HG03558 (cell line): ENCODE measurements around the gene FBRS.
"Not testable (repeated sequence)": the region's sequence is repeated elsewhere in the genome, so short reads cannot be mapped to it uniquely, and the experiment has no call there.

Experiments used
- ATAC-seq: cut with Tn5 transposase; IDR thresholded peaks from one replicate; pipeline ENCODE4 v1.9.1; 2021; ENCODE audit warnings: moderate number of reproducible peaks; ENCODE audit not compliant: unreplicated experiment; ENCODE audit errors: extremely low read depth

FBRS gene

DNA sequence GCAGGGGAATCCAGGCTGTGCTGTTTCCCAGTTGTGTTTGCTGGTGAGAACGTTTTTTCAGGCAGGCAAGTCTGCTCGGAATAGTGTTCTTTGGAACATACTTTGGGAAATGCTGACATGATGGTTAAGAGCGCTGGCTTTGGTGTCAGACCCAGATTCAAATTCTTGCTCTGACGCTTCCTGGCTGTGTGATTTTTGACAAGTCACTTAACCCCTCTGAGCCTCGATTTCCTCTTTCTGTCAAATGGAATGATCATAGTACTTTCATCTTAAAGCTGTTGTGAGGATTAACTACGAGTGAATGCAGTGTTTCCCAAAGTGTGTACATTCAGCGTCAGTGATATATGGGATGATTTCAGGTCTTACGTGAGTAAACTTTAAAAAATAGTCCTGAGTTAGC lies 4.8 kb downstream of the FBRS start:
- no peak for ATAC-seq

DNA sequence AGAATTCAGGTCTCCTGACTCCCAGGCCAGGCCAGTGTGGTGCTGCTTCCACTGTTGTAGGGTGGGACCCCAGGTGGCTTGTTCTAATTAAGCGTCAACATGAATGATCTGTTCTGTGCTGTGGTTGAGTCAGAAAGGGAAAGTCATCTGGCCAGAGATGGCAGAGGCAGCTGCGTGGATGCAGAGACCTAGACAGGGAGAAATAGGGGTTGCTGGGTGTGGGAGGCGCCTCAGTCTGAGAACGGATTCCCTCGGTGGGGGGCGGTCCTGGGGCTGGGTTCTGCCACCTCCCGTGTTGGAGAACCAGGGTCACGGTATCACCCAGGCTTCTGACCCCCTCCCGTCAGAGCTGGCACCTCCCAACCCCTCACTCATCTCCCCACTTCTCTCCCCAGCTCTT lies 5.6 kb downstream of the FBRS start:
- no peak for ATAC-seq

DNA sequence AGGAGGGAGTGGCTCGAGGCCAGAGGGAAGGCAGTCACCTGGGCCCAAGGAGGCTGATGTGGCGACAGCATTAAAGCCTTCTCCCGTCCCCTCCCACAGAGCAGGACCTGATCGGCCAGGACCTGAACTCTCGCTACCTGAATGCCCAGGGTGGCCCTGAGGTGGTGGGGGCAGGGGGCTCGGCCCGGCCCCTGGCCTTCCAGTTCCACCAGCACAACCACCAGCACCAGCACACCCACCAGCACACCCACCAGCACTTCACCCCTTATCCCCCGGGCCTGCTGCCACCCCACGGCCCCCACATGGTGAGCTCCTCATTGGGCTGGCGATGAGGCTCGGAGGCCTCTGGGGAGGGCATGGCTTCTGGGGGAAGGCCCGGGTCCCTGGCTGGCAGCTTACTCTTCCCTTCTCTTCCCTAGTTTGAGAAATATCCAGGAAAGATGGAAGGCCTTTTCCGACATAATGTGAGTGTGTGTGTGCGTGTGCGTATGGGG lies 6.4 kb downstream of the FBRS start:
- ATAC-seq: no peak

DNA sequence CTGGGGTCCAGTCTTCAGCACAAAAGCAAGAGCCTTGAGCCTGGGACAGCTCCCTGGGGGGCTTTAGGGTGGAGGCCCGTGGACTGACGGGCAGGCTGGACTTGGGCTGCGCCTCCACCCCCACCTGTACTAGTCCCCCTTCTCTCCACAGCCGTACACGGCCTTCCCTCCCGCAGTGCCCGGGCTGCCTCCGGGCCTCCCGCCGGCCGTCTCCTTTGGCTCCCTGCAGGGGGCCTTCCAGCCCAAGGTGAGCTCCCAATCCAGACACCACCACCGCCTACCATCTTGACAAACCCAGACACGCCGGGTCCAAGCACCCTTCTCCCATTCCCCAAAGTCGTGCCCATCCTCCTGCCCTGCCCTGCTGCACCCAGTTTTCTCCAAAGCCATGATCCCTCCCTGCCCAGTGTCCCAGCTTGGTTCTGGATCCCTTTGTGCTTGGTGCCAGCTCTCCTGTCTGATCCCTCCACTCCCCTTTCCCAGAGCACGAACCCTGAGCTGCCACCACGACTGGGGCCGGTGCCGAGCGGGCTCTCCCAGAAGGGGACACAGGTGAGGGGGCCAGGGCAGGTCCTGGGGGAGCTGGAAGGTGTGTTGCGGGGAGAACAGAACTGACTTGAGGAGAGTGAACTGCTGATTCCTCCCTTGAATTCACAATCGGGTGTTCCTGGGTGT lies 7.1 kb downstream of the FBRS start:
- no peak for ATAC-seq

DNA sequence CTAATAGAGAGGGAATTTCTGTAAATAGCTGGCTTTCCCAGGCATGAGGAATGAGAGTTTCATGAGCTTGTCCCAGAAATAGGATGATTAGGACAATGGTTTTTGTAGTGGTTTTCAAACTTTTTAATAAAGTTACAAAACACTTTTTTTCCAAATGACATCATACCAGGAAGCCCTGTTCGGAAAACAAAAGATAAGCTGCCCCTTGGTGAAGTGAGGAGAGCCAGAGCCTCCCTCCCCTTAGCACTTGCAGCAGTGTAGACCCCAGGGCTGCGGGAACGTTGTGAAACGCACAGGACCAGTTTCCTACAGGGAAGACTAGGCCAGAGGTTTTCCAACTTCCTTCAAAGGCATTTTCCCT lies 7.6 kb downstream of the FBRS start:
- ATAC-seq: no peak

DNA sequence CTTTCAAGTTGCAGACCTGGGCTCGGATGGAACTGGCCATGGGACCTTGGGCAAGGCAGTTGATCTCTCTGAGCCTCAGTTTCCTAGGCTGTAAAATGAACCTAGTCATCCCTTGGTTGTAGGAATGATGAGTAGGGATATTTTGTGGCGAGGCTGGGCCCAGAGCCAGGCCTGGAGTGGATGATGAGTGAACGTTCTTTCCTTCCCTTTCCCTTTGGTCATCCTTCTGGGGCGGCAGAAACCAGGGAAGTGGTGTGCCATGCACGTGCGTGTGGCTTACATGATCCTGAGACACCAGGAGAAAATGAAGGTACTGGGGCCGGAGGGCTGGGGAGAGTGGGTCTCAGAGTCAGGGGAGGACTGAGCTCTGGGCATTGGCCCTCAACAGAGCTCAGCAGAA lies 8.4 kb downstream of the FBRS start:
- ATAC-seq: no peak

DNA sequence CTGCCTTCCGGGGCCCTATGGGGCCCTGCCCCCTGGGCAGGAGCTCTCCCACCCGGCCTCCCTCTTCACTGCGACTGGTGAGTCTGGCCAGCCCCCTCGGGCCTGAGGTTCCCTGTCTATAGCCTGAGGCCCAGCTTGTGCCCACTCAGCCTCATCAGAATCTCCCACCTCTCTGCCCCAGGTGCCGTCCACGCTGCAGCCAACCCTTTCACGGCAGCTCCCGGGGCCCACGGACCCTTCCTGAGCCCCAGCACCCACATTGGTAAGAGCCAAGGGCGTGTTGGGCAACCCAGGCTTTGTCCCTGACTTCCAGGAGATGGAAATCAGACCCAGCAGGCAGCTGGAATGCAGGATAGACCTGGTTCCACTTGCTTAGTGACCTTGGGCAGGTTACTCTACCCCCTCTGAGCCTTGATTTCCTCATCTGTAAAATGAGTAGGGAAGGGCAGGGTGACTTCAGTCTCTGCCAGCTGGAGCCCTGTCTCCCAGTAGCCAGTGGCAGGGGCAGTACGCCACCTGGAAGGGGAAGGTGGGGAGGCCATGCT lies 9.2 kb downstream of the FBRS start:
- ATAC-seq: no peak

DNA sequence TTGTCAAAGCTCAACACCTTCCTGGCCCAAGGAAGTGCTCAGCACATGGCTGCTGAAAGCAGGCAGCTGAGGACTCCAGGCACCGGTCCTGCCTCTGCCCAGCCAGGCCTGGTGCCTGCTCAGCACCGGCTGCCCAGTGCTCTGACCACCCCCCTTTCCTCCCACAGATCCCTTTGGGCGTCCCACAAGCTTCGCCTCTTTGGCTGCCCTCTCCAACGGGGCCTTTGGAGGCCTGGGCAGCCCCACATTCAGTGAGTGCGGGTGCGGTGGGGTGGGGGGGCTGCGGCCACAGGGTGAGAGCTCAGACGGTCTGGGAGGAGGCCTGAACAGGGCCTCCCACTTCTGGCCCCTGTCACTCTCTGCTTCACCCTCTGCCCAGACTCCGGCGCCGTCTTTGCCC lies 10.2 kb downstream of the FBRS start:
- ATAC-seq: no peak

DNA sequence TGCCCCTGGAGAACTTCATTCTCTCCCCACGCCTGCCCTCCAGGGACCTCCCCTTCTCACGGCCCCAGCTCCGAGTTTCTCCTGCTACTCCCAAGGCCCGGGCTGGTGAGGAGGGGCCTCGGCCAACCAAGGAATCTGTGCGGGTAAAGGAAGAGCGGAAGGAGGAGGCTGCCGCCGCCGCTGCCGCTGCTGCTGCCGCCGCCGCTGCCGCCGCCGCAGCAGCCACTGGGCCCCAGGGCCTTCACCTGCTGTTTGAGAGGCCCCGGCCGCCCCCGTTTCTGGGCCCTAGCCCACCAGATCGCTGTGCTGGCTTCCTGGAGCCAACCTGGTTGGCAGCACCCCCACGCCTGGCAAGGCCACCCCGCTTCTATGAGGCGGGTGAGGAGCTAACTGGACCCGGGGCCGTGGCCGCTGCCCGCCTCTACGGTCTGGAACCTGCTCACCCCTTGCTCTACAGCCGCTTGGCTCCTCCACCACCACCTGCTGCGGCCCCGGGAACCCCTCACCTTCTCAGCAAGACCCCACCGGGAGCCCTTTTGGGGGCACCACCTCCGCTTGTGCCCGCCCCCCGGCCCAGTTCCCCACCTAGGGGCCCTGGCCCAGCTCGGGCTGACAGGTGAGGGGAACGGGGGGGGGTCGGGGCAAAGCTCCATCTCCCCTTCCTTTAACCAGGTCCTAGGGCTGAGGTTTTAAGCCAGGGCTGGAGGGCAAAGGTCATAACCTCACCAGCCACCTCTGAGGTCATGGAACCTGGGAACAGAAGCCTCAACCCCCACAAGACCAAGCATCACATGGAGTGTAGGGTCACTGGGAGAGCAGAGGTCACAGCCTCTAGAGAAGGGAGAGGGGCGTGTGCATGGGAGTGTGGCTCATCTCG lies 11.0 kb downstream of the FBRS start:
- no peak for ATAC-seq

DNA sequence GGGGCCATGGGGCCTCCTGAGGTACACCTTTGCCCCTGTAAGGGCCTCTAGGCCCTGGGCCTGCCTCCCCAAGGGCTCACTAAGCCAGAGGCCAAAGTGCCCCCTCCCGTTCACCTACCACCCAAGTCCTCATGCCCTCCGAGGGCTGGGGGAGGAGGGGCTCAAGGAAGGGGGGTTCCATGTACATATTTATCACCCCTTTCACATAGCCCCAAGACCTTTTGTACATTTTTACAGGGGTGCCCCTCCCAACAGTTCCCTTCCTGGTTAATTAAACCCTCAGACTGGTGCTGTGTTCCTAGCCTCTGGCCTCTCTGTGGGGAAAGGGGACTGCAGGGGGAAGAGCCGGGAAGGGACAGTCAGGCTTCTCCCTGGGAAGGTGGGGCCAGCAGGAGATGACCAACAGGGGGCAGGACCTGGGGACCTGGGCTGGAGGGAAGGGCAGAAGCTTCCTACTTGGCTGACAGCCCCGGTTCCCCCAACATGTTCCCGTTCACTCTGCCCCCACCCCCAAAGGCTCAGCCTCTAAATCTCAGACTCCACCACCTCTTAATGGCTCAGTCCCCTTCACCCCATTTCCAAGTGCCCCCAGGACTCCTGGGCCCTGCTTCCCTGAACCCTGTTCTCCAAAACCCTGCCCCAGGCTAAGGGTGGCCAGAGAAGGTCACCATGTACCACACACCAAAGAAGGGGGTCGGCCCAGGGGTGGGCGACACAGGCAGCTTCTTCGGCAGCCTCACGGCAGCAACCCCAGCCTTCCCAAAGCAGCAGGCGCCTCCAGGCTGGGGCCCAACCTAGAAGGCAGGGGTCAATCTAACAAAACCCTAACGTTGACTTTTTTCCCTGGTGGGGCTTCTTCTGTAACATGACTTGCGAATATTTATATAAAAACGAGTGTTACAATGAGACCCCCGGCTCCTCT lies 11.9 kb downstream of the FBRS start:
- ATAC-seq: no peak

DNA sequence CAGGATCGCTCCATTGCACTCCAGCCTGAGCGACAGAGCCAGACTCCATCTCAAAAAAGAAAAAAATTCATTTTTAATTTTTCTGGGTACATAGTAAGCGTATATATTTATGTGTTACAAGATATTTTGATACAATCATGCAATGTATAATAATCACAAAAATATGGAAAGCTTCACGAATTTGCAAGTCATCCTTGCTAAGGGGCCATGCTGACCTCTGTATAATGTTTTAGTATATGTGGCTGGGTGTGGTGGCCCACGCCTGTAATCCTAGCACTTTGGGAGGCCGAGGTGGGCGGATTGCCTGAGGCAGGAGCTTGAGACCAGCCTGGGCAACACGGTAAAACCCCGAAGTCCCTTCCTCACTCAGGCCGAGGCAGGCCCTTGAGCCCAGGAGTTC lies 16.9 kb downstream of the FBRS start:
- no peak for ATAC-seq

DNA sequence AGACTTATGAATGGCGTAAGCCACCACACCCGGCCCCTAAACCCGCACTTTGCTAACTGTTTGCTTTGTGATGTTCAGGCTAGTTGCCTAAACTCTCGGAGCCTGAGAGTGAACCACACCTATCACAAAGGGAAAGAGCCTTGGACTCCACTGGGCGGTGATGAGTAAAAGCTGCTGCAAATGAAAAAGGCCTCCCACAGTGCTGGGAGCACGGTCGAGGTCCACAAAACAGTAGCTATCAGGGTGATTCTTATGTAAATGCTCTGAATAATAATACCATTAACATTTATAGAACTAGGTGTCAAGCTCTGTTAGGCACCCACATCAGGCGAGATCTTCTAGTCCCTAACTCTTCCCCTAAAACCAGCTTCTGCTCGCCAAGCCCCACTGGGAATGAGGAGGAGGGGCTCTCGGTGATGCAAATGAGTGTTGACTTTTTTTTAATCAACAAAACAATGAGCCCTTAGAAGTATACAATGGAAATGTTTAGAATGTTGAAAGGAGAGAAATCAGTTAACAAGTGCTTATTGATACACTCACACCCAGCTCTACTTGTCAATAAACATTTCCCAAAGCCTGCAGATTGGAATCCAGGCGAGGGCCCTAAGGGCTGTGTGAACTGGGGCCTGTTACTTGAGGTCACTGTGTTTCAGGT lies 19.8 kb downstream of the FBRS start:
- ATAC-seq: no peak

DNA sequence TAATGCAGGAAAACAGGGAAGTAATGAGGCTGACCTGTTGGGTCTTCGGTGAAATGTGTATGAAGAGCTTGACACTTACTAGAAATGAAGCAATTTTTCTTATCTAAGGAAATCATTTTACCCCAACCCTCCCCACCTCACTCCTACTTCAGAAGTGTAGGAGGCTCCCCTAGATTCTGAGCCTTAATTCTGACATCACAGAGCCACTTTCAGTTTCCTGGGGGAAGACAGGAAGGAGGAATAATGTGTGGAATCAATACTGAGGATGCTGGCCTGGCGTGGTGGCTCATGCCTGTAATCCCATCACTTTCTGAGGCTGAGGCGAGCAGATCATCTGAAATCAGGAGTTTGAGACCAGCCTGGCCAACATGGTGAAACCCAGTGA lies 20.3 kb downstream of the FBRS start:
- no peak for ATAC-seq

DNA sequence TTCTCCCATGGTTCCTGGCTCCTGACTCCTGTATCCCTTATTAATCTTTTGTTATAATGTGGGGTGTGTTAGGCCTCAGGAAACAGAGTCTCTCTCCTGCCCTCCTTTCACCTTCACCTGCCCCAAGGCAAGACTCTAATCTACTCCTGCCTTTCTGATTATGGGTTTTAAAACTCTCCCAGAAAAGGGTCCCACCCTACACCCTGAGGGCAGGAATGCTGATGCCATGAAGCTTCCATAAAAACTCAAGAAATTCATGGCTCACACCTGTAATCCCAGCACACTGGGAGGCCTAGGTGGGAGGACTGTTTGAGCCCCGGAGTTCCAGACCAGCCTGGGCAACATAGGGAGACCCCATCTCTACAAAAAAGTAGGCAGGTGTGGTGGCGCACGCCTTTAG lies 22.1 kb downstream of the FBRS start:
- no peak for ATAC-seq

DNA sequence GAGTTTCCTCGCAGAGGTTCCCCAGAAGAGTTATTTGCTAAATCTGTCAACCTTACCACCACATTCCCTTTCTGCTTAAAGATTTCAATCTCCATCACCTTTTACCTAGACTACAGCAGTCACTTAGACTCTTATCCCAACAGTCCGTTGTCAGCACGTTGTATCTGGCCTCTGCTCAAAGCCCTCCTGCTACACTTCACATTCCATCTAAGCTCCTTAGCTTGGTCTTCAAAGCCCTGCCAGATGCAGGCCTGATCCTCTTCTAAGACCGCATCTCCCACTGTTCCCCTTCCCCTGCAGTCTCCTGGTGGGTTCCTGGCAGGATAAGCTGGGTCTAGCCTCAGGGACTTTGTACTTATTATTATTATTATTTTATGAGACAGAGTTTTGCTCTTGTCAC lies 30.5 kb downstream of the FBRS start:
- ATAC-seq: no peak

DNA sequence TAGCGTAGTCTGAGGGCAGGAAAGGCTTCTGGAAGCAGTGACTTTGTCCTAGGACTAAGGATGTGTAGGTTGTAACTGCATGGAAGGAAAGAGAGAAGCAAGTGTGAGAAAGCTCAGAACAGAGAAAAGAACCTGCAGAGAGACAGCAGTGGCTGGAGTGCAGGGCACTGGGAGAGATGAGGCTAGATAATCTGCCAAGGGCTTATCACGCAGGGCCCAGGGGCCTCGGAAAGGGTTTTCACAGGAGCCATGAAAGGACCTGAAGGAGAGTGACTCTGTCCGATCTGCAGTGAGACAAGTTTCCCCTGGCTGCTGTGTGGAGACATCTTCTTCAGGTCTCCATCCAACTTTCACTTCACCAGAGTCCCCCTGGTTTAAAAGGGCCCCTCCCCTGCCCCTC lies 33.7 kb downstream of the FBRS start:
- no peak for ATAC-seq

DNA sequence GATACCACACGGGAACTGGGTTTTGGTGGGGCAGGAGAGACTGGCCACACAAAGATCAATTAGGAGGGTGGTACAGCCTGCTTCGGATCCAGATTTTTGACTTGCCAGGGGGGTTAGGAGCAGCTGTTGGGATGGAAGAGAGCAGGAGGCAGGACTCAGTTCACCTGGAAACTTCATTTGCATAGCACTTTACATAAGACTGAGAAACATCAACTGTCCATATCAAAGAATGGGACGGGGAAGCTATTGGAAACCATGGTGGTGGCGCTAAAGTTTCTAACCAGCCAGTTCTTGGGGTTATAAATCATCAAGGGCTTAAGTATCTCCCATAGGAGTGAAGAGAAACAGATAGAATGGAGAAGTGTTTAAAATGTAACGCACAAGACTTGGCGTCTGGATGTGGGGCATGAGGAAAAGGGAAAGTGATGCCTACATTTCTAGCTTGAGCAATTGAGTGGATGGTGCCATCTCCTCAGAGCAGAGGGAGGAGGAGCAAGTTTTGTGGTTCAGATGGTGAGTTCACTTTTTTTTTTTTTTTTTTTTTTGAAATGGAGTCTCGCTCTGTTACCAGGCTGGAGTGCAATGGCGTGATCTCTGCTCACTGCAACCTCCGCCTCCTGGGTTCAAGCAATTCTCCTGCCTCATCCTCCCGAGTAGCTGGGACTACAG lies 34.3 kb downstream of the FBRS start:
- no peak for ATAC-seq

DNA sequence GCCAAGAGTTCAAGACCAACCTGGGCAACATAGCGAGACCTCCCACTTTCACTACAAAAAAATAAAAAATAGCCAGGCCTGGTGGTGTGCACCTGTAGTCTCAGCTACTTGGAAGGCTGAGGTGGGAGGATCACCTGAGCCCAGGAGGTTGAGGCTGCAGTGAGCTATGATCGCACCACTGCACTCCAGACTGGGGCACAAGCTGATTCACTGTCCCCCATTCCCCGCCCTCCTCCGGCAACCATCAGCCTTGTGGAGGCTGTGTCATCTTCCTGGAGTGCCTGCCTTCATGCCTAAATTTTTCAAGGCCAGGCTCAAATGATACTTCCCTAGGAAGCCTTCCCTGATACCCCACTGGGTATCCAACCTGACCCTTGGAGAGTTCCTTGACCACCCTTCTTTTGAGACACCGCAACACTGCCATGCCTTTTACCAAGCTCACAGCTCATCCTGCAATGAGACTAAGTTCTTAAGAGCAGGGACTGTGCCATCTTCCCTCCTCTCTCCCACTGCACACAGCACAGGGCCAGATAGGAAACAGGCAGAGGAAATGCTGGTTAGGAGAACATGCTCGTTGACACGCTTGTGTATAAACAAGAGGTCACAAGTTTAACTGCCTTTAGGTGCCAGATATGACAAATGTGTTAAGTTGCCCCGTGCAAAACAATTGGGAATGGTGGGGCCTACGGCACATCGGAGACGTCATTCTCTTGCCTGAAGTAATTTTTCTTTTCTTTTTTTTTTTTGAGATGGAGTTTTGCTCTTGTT lies 36.9 kb downstream of the FBRS start:
- ATAC-seq: no peak

DNA sequence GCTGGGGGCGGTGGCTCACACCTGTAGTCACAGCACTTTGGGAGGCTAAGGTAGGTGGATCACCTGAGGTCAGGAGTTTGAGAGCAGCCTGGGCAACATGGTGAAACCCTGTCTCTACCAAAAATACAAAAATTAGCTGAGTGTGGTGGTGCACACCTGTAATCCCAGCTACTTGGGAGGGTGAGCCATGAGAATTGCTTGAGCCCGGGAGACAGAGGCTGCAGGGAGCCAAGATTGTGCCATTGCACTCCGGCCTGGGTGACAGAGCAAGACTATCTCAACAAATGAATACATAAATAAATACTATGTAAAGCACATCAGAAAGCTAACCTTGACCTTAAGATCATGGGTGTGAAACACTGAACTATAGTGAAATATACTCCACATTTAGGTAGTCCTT lies 38.4 kb downstream of the FBRS start:
- not testable (repeated sequence) for ATAC-seq
